ENCODE results near the gene OAF. TPM values are rescaled to one million over a fixed set of nuclear protein-coding genes. Genes with fewer than 3 reads are reported as not detected.

OAF gene
- total RNA-seq, 1 donor: 58.6 TPM

DNA sequence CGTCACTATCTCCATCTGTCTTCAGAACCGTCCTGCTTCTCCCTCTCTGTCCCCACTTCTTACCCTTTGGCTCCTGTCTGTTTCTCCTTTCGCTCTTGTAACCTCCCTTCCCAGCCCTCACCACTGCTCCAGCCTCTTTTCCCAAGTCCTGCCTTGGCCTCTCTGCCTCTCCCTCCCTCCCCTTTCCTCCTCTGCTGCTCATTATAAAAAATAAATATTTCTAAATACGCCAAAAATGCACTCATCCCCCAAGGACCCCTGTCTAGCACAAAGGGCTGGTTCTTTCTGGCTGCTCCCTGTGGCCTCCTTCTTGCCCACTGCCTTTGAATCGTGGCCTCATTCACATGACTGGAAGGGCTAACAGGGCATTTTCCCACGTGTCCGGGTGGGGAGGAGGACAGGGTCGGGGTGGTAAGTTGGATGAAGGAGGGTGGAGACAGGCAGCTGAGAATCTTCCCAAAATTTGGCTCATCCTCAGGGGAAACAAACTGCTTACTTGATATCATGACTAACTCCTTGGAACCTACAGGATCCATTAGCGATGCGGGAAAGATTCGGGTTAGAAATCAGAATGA lies 26.4 kb upstream of the OAF start:
- no peak overlapping the region for H3K4me3 ChIP-seq (ENCODE audit: low read depth, low read length)
- TF ChIP-seq, protein P1, sequence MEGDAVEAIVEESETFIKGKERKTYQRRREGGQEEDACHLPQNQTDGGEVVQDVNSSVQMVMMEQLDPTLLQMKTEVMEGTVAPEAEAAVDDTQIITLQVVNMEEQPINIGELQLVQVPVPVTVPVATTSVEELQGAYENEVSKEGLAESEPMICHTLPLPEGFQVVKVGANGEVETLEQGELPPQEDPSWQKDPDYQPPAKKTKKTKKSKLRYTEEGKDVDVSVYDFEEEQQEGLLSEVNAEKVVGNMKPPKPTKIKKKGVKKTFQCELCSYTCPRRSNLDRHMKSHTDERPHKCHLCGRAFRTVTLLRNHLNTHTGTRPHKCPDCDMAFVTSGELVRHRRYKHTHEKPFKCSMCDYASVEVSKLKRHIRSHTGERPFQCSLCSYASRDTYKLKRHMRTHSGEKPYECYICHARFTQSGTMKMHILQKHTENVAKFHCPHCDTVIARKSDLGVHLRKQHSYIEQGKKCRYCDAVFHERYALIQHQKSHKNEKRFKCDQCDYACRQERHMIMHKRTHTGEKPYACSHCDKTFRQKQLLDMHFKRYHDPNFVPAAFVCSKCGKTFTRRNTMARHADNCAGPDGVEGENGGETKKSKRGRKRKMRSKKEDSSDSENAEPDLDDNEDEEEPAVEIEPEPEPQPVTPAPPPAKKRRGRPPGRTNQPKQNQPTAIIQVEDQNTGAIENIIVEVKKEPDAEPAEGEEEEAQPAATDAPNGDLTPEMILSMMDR (IDR thresholded peaks at IDR 0.05; ENCODE audit: insufficient read depth, low read length): no peak
- no peak for DNase-seq (ENCODE audit: low read depth)

DNA sequence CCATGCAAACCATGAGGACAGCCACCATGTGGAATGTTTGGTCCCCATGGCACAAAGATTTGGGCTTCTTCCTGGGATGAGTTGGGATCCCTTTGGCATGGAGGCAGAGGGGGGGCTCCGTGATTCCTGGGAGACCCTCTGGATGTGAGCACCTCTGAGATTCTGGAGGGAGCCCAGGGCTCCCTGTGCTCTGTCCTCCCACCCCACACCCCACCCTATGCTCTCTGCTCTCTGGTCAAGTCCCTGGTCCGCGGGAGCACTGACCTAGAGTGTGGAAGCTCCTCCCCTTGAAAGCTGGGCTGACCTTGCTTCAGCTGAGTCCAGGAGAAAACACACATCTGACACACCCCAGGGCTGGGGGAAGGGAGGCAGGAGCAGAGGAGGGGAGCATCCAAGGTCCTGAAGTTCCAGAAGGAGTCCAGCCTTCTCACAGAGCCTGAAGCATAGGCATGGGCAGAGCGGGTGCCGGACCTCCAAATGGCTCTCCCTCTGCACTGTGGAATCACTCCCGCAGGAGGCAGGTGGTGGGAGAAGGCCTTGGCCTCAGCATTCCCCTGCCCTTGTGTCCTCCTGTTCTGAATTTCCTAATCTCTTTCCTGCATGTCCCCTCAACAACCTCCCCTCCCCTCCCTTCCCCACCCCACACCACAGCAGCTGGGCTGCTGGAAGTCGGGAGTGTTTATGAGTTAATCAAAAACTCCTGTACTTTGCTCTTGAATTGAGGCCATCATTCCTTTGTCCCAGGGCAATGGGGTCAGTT lies 25.7 kb upstream of the OAF start:
- TF ChIP-seq, protein P1 (IDR thresholded peaks at IDR 0.05; ENCODE audit: insufficient read depth, low read length): no peak
- DNase-seq (ENCODE audit: low read depth): peak; percentile 62
- H3K4me3 ChIP-seq (ENCODE audit: low read depth, low read length): no peak overlapping the region

DNA sequence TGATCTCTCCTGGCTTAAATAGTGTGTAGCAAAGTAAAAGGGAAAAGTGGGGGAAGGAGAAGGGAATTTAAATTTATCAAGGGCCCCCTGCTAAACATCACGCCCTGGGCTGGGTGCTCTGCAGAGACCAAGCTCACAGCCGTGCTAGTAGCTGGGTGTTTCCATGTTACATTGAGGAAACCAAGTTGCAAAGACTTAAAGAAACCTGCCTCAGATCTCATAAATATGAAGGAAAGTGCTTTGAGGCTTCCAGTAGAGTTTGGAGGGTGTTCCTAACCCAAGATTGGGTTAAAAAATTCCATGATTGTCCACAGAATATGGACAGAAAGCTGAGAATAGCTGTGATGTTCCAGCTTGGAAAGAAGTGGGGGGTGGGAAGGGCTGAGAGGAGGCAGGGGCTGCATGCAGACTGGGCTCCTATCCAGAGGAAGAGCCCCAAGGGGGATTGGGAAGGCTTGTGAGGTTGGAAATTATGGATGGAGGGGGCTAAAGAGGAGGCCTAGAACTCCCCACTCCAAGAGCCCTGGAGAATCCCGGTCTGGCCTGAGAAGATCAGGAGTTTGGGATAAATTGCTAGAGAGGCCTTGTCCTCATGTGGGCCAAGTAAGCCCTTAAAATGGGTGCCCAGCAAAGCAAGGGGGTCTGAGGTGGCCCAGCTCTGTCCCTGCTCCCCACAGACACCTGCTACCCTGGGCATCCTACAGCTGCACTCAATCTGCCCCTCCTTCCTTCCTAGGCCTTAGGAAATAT lies 25.0 kb upstream of the OAF start:
- no peak overlapping the region for H3K4me3 ChIP-seq (ENCODE audit: low read depth, low read length)
- TF ChIP-seq, protein P1 (IDR thresholded peaks at IDR 0.05; ENCODE audit: insufficient read depth, low read length): no peak
- DNase-seq (ENCODE audit: low read depth): no peak

DNA sequence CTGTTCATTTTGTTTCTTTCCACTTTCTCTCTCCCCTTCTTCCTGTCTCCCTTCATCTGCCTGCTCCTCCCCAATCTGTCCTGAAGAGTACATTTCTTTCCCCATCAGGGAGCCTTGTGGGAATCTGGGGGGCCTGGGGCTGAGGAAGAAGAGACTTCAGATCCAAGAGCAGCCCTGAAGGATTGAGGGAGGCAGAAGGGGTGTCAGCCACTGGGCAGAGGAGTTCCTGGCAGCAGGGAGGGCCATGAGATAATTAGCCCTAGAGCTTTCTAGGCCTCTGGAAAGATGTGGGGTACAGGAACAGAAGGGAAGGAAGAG lies 24.4 kb upstream of the OAF start:
- no peak for DNase-seq (ENCODE audit: low read depth)
- TF ChIP-seq, protein P1 (IDR thresholded peaks at IDR 0.05; ENCODE audit: insufficient read depth, low read length): no peak
- H3K4me3 ChIP-seq (ENCODE audit: low read depth, low read length): no peak overlapping the region

DNA sequence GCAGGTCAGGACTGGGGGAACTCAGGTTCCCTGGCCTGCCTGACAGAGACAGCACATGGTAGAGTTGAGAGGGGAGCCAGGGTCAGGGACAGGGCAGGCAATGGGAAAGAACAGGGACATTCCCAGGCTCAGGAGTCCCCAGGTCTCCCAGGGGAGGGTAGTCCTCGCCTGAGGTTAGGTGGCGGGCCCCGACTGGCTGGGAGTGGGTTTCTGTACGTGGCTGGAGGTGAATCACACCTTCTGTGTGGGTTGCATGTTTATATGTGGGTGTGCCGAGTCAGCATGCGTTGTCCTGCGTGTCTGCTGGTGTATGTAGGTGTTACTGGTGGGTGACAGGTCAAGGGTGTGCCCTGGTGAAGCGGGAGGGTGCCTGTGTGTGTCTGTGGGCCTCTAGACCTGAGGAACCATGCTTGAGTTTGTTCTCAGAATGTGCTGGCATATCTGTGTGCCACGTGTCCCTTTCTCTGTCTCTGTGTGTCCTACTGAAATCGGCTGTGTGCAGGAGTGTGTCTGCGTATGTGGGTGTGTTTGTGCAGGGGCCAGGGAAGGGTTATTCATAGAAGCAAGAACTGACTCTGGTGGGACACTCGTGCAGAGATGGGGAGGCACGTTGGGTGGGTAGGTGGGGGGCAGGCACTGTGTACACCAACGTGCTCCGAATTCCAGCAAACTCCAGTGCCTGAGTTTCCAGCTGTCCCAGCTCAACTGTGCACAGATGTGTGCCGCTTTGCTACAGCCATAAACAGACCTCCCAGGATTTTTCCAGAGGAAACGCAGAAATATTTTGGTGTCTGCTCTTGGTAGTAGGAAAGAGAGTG lies 23.8 kb upstream of the OAF start:
- DNase-seq (ENCODE audit: low read depth): no peak
- TF ChIP-seq, protein P1 (IDR thresholded peaks at IDR 0.05; ENCODE audit: insufficient read depth, low read length): no peak

DNA sequence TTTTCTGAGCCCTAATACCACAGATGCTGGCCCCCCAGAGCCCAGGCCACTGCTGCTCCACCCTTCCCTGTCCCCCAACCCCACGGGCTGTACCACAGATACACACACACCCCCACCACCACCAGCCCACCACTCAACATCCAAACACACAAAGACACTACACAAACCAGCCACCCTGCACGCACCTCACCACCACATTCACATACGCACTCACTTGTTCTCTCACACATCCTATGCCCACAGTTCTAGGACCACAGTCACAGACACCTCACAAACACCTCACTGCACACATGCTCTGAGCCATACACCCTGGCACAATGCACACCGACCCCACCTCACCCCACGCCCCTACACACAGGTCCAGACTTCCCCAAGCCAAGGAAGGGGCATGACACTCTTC lies 22.5 kb upstream of the OAF start:
- DNase-seq (ENCODE audit: low read depth): no peak
- TF ChIP-seq, protein P1 (IDR thresholded peaks at IDR 0.05; ENCODE audit: insufficient read depth, low read length): no peak
- H3K4me3 ChIP-seq (ENCODE audit: low read depth, low read length): no peak overlapping the region

More for the DNA sequence above, 23.8 kb upstream of the OAF start:
- no peak overlapping the region for H3K4me3 ChIP-seq (ENCODE audit: low read depth, low read length)

Measured in fibroblast of the aortic adventitia (primary cell).